ENCODE data around the gene HIVEP3.

HIVEP3 gene

DNA sequence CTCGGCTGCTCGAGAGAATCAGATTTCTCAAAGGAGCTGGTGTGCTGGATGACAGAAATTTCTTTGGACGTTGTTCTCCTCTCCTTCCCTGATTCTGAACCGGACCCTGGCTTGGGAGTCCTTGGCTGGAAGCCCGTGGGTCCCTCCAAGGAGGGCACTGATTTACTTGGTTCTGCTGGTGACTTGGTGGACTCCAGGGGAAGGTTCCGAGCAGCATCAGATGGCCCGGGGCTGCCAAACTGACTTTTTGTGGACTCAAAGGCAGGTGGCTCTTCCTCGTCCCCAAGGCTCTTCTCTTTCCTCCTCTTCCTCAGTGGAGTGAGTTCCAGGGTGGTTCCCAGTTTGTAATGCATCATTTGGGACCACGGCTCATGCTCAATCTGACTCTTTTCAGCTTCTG lies 336.4 kb downstream of the HIVEP3 start:
- no peak overlapping the region for H3K4me3 ChIP-seq (ENCODE audit: low read length)
- H3K4me1 ChIP-seq (ENCODE audit: insufficient read depth, low read length) = no peaks in the 10 kb centered on the region
- no peaks in the 10 kb centered on the region for H3K27me3 ChIP-seq (ENCODE audit: insufficient read depth, low read length)
- no peak overlapping the region for H3K27ac ChIP-seq (ENCODE audit: low read length)
- H3K9ac ChIP-seq (ENCODE audit: low read depth, low read length) = no peak overlapping the region
- no peaks in the 10 kb centered on the region for H3K36me3 ChIP-seq (ENCODE audit: insufficient read depth, low read depth, low read length)
- no peaks in the 10 kb centered on the region for H3K9me3 ChIP-seq (ENCODE audit: insufficient read depth, low read depth, low read length)

DNA sequence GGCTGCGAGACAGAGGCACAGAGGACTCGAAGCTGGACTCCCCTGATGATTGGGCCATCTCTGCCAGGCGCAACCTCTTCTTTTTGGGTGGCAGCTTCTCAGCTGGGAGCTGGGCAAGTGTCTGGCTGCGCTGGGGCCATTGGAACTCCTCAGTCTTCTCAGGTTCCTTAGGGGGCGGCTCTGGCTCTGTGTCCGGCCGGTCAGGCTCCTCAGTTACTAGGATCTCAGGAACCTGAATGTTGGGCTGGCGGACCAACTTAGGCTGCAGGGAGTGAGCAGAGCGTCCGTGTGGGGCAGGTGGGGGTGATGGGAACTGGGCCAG lies 336.8 kb downstream of the HIVEP3 start:
- H3K36me3 ChIP-seq (ENCODE audit: insufficient read depth, low read depth, low read length) = no peaks in the 10 kb centered on the region
- no peak overlapping the region for H3K9ac ChIP-seq (ENCODE audit: low read depth, low read length)
- no peaks in the 10 kb centered on the region for H3K27me3 ChIP-seq (ENCODE audit: insufficient read depth, low read length)
- H3K9me3 ChIP-seq (ENCODE audit: insufficient read depth, low read depth, low read length) = no peaks in the 10 kb centered on the region
- H3K4me3 ChIP-seq (ENCODE audit: low read length) = no peak overlapping the region
- no peak overlapping the region for H3K27ac ChIP-seq (ENCODE audit: low read length)
- no peaks in the 10 kb centered on the region for H3K4me1 ChIP-seq (ENCODE audit: insufficient read depth, low read length)

DNA sequence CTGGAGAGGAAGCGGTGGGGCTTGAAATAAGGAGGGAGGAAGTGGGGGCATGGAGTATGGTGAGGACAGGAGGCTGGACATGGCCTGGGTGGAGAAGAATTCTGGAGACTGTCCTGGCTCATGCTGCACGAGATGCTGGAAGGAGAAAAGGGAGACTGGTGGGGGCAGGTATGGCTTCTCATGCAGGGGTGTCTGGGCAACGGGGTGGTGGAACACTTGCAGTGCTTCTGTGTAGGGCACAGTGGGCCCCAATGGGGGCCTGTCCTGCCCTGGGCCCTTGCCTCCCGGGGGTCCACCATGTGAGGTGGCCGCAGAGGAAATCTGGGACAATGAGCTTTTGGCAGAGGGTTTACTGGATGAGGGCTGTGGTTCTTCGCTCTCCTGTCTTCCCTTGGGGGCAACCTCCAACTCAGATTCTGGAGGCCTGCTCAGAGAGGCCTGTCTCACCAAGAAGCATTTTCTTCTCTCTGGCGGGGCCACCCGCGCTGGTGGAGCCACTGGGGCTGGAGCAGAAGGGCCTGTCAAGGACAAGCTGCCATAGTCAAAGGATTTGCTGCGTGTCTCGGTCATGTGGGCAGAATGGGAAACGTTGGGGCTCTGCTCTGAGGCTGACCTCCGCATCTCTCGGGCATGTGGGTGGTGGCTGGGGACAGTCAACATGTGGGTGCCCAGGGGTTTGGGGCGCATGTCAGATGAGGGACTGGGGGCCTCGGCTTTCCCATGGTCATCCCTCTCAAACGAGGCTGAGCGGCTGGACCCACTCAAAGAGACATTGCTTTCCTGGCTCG lies 337.3 kb downstream of the HIVEP3 start:
- Histone ChIP-seq H3K27ac (ENCODE audit: low read length) (no peak overlapping the region), H3K27me3 (ENCODE audit: insufficient read depth, low read length) (no peaks in the 10 kb centered on the region), H3K4me3 (ENCODE audit: low read length) (no peak overlapping the region), H3K36me3 (ENCODE audit: insufficient read depth, low read depth, low read length) (no peaks in the 10 kb centered on the region), H3K4me1 (ENCODE audit: insufficient read depth, low read length) (no peaks in the 10 kb centered on the region), H3K9me3 (ENCODE audit: insufficient read depth, low read depth, low read length) (no peaks in the 10 kb centered on the region), H3K9ac (ENCODE audit: low read depth, low read length) (no peak overlapping the region)

DNA sequence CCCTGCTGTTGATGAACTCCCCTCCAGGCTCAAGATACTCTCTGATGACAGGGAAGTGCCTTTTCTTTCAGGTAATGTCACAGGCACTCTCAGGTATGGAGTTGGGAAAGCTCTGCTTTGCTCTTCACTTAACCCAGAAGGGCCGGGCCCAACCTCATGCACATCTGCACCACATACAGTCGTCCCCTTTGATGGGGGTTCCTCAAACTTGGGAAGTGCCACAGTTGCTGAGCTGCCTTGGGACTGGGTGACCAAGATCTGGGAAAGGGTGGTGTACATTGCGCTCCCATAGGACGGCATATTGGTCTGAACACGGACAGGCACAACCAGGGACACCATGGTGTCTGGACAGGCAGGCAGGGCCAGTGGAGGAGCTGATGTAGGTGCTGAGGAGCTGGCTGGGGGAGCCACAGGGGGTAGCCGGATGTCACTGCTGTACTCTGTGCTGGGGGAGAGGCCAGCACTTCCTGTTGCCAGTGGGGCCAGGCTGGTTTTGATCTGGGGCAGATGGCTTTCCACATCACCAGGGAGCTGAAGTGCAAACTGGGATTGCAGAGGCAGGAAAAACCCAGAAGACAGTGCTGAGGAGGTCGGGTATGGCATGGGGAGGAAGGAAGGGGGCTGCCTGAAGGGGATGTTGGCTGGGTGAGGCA lies 338.1 kb downstream of the HIVEP3 start:
- H3K36me3 ChIP-seq (ENCODE audit: insufficient read depth, low read depth, low read length) = no peaks in the 10 kb centered on the region
- no peak overlapping the region for H3K27ac ChIP-seq (ENCODE audit: low read length)
- H3K9ac ChIP-seq (ENCODE audit: low read depth, low read length) = no peak overlapping the region
- H3K9me3 ChIP-seq (ENCODE audit: insufficient read depth, low read depth, low read length) = no peaks in the 10 kb centered on the region
- H3K4me3 ChIP-seq (ENCODE audit: low read length) = no peak overlapping the region
- no peaks in the 10 kb centered on the region for H3K4me1 ChIP-seq (ENCODE audit: insufficient read depth, low read length)
- H3K27me3 ChIP-seq (ENCODE audit: insufficient read depth, low read length) = peaks cover 4% of the 10 kb centered on the region; the same call in 1 of the 2 replicates

DNA sequence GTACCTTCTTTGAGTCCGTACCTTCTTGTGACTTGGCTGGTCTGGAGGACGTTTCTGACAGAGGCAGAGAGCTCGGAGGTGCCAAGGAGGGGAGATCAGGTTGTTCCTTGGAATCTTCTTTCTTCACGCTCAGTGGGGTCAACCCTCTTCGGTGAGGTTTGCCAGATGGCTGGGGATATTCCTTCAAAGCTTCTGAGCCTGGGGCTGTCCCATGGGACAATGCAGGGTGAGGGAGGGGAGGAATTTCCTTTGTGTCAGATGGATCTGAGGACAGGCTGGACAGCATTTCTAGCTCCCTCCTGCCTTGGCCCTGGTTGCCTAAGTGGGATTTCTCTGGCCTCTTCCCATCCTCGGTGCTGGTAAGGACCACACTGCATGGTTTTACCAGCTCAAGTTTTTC lies 338.7 kb downstream of the HIVEP3 start:
- no peaks in the 10 kb centered on the region for H3K9me3 ChIP-seq (ENCODE audit: insufficient read depth, low read depth, low read length)
- H3K27ac ChIP-seq (ENCODE audit: low read length) = no peak overlapping the region
- no peak overlapping the region for H3K4me3 ChIP-seq (ENCODE audit: low read length)
- no peaks in the 10 kb centered on the region for H3K4me1 ChIP-seq (ENCODE audit: insufficient read depth, low read length)
- no peaks in the 10 kb centered on the region for H3K36me3 ChIP-seq (ENCODE audit: insufficient read depth, low read depth, low read length)
- H3K9ac ChIP-seq (ENCODE audit: low read depth, low read length) = no peak overlapping the region
- H3K27me3 ChIP-seq (ENCODE audit: insufficient read depth, low read length) = peaks cover 4% of the 10 kb centered on the region; the same call in 1 of the 2 replicates

GRCh38 chr1:41578712-41579335 lies 339.9 kb downstream of the HIVEP3 start:
- Histone ChIP-seq H3K9ac (ENCODE audit: low read depth, low read length) (no peak overlapping the region), H3K4me3 (ENCODE audit: low read length) (no peak overlapping the region), H3K4me1 (ENCODE audit: insufficient read depth, low read length) (no peaks in the 10 kb centered on the region), H3K27ac (ENCODE audit: low read length) (no peak overlapping the region), H3K9me3 (ENCODE audit: insufficient read depth, low read depth, low read length) (no peaks in the 10 kb centered on the region), H3K27me3 (ENCODE audit: insufficient read depth, low read length) (peaks cover 4% of the 10 kb centered on the region; the same call in 1 of the 2 replicates), H3K36me3 (ENCODE audit: insufficient read depth, low read depth, low read length) (no peaks in the 10 kb centered on the region)

- H3K36me3 ChIP-seq (ENCODE audit: insufficient read depth, low read depth, low read length) = no peaks in the 10 kb centered on the region
- H3K27ac ChIP-seq (ENCODE audit: low read length) = no peak overlapping the region
- no peaks in the 10 kb centered on the region for H3K4me1 ChIP-seq (ENCODE audit: insufficient read depth, low read length)
- no peak overlapping the region for H3K9ac ChIP-seq (ENCODE audit: low read depth, low read length)
- no peaks in the 10 kb centered on the region for H3K9me3 ChIP-seq (ENCODE audit: insufficient read depth, low read depth, low read length)
- peaks cover 14% of the 10 kb centered on the region for H3K27me3 ChIP-seq (ENCODE audit: insufficient read depth, low read length)
- no peak overlapping the region for H3K4me3 ChIP-seq (ENCODE audit: low read length)
These were observed 342.1 kb downstream of the HIVEP3 start for GRCh38 chr1:41576620-41577019.

GRCh38 chr1:41576206-41576605 lies 342.5 kb downstream of the HIVEP3 start:
- H3K9ac ChIP-seq (ENCODE audit: low read depth, low read length) = no peak overlapping the region
- H3K9me3 ChIP-seq (ENCODE audit: insufficient read depth, low read depth, low read length) = no peaks in the 10 kb centered on the region
- H3K27me3 ChIP-seq (ENCODE audit: insufficient read depth, low read length) = peaks cover 14% of the 10 kb centered on the region
- no peaks in the 10 kb centered on the region for H3K4me1 ChIP-seq (ENCODE audit: insufficient read depth, low read length)
- no peaks in the 10 kb centered on the region for H3K36me3 ChIP-seq (ENCODE audit: insufficient read depth, low read depth, low read length)
- no peak overlapping the region for H3K27ac ChIP-seq (ENCODE audit: low read length)
- no peak overlapping the region for H3K4me3 ChIP-seq (ENCODE audit: low read length)

DNA sequence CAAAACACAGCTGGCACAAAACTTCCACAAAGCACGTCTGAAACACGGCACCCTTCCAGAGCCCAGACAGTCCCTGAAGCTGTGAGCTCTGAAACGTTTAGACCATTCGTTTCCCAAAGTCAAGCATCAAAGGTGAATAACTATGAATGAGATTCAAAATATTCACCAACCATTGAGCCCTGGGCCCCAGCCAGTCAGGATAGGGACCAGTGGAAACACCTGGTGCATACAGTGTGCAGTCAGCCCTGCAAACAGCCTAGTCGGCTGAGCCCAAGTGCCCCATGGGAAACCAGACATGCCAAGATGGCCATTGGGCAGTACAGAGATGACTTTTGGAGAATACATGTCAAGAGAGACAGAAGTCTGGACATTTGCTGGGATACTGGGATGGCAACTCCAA lies 343.9 kb downstream of the HIVEP3 start:
- H3K9ac ChIP-seq (ENCODE audit: low read depth, low read length) = no peak overlapping the region
- peaks cover 14% of the 10 kb centered on the region for H3K27me3 ChIP-seq (ENCODE audit: insufficient read depth, low read length)
- H3K36me3 ChIP-seq (ENCODE audit: insufficient read depth, low read depth, low read length) = no peaks in the 10 kb centered on the region
- no peak overlapping the region for H3K4me3 ChIP-seq (ENCODE audit: low read length)
- no peaks in the 10 kb centered on the region for H3K4me1 ChIP-seq (ENCODE audit: insufficient read depth, low read length)
- H3K27ac ChIP-seq (ENCODE audit: low read length) = no peak overlapping the region
- H3K9me3 ChIP-seq (ENCODE audit: insufficient read depth, low read depth, low read length) = no peaks in the 10 kb centered on the region

- Histone ChIP-seq H3K9ac (ENCODE audit: low read depth, low read length) (no peak overlapping the region), H3K9me3 (ENCODE audit: insufficient read depth, low read depth, low read length) (no peaks in the 10 kb centered on the region), H3K27me3 (ENCODE audit: insufficient read depth, low read length) (peaks cover 14% of the 10 kb centered on the region), H3K27ac (ENCODE audit: low read length) (no peak overlapping the region), H3K4me3 (ENCODE audit: low read length) (no peak overlapping the region), H3K4me1 (ENCODE audit: insufficient read depth, low read length) (no peaks in the 10 kb centered on the region), H3K36me3 (ENCODE audit: insufficient read depth, low read depth, low read length) (no peaks in the 10 kb centered on the region)
These were observed 344.7 kb downstream of the HIVEP3 start for GRCh38 chr1:41573785-41574713.

DNA sequence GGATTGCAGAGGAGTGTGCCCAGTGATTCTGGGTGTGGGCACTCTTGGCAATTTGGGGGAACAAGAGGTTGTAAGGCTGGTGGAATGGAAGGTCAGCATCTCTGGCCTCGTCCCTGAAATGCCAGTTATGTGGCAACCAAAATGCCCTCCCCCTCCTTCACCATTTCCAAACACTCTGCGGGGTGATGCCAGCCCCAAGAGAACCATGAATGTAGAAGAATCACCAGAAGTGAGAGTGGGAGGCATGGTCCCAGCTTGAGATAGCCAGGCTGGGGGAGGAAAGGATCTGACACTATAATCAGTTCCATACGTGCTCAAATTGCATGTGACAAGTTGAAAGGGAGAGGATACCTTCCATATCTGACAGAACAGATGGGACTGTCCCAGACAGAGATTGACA lies 345.5 kb downstream of the HIVEP3 start:
- H3K4me1 ChIP-seq (ENCODE audit: insufficient read depth, low read length) = no peaks in the 10 kb centered on the region
- H3K36me3 ChIP-seq (ENCODE audit: insufficient read depth, low read depth, low read length) = no peaks in the 10 kb centered on the region

More for the DNA sequence above, 345.5 kb downstream of the HIVEP3 start:
- peaks cover 14% of the 10 kb centered on the region for H3K27me3 ChIP-seq (ENCODE audit: insufficient read depth, low read length)
- H3K27ac ChIP-seq (ENCODE audit: low read length) = no peak overlapping the region
- H3K4me3 ChIP-seq (ENCODE audit: low read length) = no peak overlapping the region
- H3K9ac ChIP-seq (ENCODE audit: low read depth, low read length) = no peak overlapping the region
- no peaks in the 10 kb centered on the region for H3K9me3 ChIP-seq (ENCODE audit: insufficient read depth, low read depth, low read length)

All from iPS-20b (cell line).